ENCODE results near the gene SLC2A11.

SLC2A11 gene

GRCh38 chr22:23833017-23833751 is 24.5 kb upstream of the SLC2A11 start:
- DNase-seq, result no peak

DNA sequence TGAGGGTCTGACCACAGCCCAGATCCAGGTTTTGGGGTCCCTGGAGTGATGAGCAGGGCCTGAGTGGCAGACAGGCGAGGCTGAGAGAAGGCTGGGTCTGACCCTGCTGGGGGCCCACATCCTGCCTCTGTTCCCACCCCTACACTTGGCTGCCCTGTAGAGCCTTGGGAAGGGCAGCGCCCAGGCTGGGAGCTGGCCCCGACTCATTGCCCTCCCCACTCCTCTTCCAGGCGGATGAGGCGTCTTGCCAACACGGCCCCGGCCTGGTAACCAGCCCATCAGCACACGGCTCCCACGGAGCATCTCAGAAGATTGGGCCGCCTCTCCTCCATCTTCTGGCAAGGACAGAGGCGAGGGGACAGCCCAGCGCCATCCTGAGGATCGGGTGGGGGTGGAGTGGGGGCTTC is 23.8 kb upstream of the SLC2A11 start:
- DNase-seq, result no peak

- no peak for DNase-seq
Observed at GRCh38 chr22:23834406-23834792, 23.3 kb upstream of the SLC2A11 start.

DNA sequence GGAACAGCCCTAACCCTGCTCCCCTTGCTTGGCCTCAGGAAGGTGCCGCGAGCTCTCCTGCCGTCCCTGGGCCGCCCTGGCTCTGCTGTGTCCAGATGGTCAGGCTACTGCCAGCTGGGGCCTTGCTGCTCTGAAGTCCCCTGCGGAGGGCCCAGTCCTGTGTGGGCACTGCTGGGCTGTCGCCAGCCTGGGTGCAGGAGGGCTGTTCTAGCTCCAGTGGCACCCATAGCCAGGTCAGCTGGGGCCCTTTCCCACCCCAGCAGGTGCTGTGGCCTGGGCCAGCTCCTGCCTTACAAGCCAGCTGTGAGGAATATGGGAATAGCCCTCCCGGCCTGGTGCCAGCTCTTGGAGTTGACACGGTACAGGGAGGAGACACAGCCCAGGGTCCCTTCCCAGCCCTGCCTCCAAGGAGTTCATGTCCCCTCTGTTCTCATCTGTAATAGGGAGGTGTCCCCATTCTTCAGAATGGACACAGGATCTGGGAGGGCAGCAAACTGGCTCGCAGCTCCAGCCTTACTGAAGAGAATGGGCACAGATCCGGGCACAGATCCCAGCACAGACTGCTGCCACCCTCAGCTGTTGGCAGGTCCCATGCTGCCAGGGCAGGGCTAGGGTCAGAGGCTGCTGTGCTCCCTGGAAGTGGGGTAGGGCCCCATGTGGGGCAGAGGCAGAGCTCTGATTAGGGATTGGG is 22.7 kb upstream of the SLC2A11 start:
- no peak for DNase-seq

DNA sequence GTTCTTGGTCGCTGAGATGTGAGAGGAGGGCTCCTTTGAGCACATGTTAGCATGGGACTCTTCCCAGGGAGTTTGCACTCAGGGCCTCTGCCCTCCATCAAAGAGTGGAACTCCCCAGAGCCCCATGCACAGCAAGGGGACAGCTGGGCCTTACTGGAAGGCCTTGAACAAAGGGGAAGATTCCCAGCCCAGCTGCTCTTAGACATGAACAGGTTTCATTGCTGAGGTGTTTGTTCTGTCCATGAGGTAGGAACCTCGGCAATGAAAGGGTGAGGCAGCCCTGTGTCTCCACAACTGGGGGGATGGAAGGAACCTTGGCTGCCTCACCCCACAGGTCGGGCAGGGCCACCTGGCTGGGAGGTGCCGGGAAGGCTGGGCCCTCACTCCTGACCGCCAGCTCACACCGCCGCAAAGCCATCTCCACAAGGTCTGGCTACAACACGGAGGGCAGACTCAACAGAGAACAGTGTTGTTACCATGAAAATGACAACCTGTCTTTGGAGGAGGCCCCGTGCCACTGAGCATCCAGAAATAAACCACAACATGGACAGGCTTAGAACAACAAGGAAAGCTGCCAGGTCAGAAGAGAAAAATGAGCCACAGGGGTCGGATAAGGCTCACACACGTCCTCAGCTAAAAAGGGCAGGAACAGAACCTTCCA is 22.1 kb upstream of the SLC2A11 start:
- no peak for DNase-seq

DNA sequence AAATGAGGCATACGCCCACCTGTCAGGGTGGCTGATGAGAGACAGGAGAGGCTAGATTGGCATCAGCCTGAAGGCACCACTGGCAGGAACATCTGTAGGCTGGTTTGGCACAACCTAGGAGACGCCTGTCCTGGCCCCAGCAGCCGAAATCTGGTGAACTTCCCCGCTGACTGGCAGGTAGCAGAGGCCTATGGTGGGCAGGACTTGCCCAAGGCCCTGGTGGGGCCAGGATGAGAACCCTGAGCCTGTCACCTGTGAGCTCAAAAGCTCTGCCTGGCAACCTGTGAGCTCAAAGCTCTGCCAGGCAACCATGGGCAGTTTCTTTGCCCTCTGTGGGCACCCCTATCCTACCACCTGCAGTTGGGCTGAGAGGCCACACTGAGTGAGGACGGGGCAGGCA is 21.4 kb upstream of the SLC2A11 start:
- DNase-seq, result no peak

GRCh38 chr22:23836692-23837495 is 20.8 kb upstream of the SLC2A11 start:
- DNase-seq, result no peak

DNA sequence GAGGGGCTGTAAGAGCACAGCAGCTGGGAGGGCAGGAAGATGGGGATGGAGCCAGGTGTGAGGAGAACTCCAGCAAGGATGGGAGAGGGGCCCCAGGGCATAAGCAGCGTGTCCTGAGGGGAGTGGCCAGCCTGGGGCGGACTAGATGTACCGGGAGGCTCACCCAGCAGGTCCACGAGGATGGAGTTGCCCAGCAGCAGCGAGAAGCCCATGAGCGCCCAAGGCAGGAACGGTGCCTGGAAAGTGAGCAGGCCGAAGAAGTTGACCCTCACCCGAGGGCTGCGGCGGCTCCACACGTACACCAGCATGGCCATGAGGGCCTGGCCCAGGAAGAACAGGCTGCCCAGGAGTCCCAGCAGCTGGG is 20.2 kb upstream of the SLC2A11 start:
- DNase-seq, result no peak

- DNase-seq, result no peak
Observed at GRCh38 chr22:23837911-23838680, 19.6 kb upstream of the SLC2A11 start.

- DNase-seq, result peak; percentile 97
Observed at GRCh38 chr22:23838681-23839468, 18.8 kb upstream of the SLC2A11 start, which contains the start of gene DERL3. DERL3 (minus strand) TSS chr22:23839006; CDS start chr22:23838987, 19 bp downstream.

DNA sequence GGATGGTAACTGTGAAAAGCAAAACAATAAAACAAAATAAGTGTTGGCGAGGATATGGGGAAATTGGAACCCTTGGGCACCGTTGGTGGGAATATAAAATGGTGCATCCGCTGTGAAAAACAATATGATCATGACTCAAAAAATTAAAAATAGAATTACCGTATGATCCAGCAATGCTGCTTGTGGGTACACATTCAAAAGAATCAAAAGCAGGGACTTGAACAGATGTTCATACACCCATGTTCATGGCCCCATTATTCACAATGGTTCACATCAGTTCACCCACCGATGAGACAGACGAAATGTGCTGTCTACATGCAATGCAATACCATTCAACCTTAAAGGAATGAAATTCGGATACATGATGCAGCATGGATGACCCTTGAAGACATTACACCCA is 17.6 kb upstream of the SLC2A11 start:
- DNase-seq, result no peak

DNA sequence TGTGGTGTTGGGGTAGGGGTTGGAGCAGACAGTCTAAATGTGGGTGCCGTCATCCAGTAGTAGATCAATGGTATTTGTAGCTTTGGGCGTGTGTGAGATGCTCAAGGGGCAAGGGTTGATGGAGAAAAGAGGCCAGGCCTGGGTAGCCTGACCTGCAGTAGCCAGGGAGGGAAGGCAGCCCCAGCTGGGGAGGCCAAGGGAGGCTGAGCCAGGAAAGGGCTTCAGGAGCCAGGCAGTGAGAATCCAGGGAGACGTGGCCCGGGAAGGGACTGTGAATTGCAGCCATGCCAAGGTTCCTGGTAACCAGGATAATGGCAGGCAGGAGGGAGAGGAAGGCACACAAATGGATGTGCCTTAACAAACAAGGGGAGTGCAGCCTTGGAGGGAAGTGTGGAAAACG is 16.4 kb upstream of the SLC2A11 start:
- DNase-seq, result no peak

DNA sequence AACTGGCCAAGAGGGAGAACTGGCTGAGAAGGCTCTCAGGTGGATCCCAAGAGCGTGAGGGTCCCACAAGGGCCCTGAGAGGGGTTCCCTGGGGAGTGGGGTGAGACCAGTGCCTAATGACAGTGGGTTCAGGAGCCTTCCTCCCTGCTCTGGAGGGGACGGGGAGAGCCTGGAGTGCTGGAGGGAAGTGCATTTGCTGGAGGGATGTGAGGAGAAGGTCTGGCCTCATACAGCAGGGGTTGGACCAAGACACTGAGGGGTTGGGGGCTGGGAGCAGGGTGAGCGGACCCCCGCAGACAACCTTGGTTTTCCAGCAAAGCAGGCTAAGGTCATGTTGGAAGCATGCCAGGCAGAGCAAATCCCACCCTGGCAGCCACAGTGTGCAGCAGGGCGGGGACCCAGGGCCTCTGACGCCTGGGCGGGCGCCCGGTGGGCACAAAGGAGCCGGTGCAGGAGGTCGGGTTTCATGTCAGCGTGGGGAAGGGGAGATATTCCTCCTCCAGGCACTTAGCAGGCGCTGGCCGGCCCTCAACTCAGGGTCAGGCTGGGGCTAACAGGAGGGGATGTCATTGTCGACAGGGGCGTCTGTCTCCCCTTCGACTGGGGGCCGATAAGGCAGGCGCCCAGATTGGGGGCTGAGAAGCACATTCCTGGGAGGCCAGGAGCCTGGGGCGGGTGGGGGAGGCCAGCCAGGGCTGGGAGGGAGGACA is 15.8 kb upstream of the SLC2A11 start:
- DNase-seq, result no peak

- no peak for DNase-seq
Observed at GRCh38 chr22:23842599-23842998, 15.1 kb upstream of the SLC2A11 start.

- DNase-seq, result no peak
Observed at GRCh38 chr22:23844739-23845202, 12.9 kb upstream of the SLC2A11 start.

DNA sequence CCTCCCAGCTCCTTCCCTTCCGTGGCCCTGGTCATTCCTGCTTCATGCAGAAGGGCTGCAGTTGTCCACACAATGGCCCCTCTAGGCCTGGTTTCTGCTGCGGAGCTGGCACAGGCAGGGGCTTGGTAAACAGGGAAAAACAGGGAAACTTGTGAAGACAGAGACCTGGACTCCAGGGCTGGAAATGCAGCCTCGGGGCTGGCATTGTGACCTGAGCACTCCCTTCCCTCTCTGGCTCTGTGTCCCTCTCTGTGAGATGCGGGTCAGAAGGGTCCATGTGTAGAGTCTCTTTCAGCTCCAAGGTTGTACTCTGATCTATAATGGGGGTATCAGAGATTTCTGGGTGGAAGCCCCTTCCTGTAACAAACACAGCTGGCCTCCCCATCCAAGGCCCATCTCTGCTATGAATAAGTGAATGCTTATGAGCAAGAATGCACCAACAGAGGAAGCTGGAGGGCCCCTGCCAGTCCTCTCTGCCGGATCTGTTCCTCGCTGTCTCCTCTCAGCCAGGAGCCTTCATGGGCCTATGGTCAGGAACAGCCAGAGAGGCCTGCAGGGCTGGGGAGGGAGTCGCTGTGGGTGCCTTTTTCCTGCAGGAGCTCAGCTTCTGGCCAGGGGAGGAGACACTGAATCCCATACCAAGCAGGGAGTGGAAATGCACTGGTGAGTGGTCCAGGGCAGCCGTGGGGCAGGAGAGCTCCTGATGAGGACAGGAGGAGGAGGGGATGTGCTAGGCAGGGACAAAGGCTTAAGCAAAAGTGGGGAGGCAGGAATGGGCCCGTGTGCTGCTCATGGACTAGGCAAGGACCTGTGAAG is 12.2 kb upstream of the SLC2A11 start:
- no peak for DNase-seq

DNA sequence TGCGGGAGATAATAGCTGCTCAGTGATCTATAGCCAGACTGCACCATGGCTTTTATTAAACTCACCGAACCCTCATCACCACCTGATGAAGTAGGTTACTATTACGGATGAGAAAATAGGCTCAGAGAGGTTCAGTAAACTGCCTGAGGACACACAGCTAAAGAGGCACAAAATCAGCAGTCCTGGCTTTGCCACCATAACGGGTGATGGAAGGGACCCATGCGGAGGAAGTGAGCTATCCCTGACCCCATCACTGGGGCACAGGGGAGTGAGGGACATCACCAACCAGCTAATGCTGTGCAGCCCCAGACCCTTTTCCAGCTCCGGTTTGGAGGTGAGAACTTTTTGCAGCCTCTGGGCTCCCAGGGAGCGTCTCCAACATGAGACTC is 11.6 kb upstream of the SLC2A11 start:
- DNase-seq, result no peak

DNA sequence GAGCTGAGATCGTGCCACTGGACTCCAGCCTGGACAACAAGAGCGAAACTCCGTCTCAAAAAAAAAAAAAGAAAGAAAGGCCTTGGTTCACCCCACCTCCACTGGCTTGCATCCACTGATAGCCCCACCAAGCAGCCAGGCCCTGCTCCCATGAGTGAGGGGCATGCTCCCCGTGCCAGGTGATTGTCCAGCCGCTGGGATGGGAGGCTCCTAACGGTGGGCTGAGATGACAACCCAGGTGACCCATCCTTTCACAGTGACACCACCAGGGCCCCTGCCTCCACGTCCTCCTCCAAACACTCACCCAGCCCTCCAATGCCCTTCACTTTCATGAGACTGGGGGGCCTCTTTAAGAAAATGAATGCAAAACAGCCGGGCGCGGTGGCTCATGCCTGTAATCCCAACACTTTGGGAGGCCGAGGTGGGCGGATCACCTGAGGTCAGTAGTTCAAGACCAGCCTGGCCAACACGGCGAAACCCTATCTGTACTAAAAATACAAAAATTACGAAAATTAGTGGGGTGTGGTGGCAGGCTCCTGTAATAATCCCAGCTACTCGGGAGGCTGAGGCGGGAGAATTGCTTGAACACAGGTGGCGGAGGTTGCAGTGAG is 10.3 kb upstream of the SLC2A11 start:
- DNase-seq, result no peak

All from stimulated activated CD4-positive, alpha-beta T cell treated with anti-CD3 and anti-CD28 coated beads, Interleukin-4, amount 100 ng/mL, for 24 hours (primary cell).